HG03139 (cell line): ENCODE measurements around the gene OSBPL9.

Experiments
- ATAC-seq: cut with Tn5 transposase; IDR thresholded peaks from one replicate; pipeline ENCODE4 v1.9.1; 2021; ENCODE audit not compliant: unreplicated experiment

OSBPL9 gene

GRCh38 chr1:51661081-51661518 is 44.2 kb downstream of the OSBPL9 start:
- ATAC-seq = no peak

- no peak for ATAC-seq
These were observed 46.2 kb downstream of the OSBPL9 start for GRCh38 chr1:51663105-51663504.

GRCh38 chr1:51663721-51664120 is 46.8 kb downstream of the OSBPL9 start:
- ATAC-seq = no peak

- no peak for ATAC-seq
These were observed 47.7 kb downstream of the OSBPL9 start for GRCh38 chr1:51664421-51665240.

- no peak for ATAC-seq
These were observed 49.6 kb downstream of the OSBPL9 start for GRCh38 chr1:51666478-51666877.

- ATAC-seq = no peak
These were observed 50.7 kb downstream of the OSBPL9 start for GRCh38 chr1:51667561-51667960.

GRCh38 chr1:51669272-51669671 is 52.4 kb downstream of the OSBPL9 start:
- no peak for ATAC-seq

- ATAC-seq = no peak
These were observed 52.9 kb downstream of the OSBPL9 start for GRCh38 chr1:51669816-51670215.

- ATAC-seq = no peak
These were observed 54.8 kb downstream of the OSBPL9 start for GRCh38 chr1:51671527-51672325.

- no peak for ATAC-seq
These were observed 56.4 kb downstream of the OSBPL9 start for GRCh38 chr1:51673279-51673678.

- no peak for ATAC-seq
These were observed 58.4 kb downstream of the OSBPL9 start for GRCh38 chr1:51675177-51675780.

GRCh38 chr1:51679435-51679834 is 62.5 kb downstream of the OSBPL9 start:
- ATAC-seq = no peak

- ATAC-seq = no peak
These were observed 67.9 kb downstream of the OSBPL9 start for GRCh38 chr1:51684776-51685175.

GRCh38 chr1:51686450-51686849 is 69.6 kb downstream of the OSBPL9 start:
- no peak for ATAC-seq

- no peak for ATAC-seq
These were observed 72.2 kb downstream of the OSBPL9 start for GRCh38 chr1:51689075-51689440.

GRCh38 chr1:51689643-51690042 is 72.8 kb downstream of the OSBPL9 start:
- no peak for ATAC-seq

GRCh38 chr1:51690285-51690961 is 73.5 kb downstream of the OSBPL9 start:
- no peak for ATAC-seq

- no peak for ATAC-seq
These were observed 75.0 kb downstream of the OSBPL9 start for GRCh38 chr1:51691920-51692319.

GRCh38 chr1:51693419-51694155 is 76.7 kb downstream of the OSBPL9 start:
- ATAC-seq = no peak

- ATAC-seq = no peak
These were observed 80.3 kb downstream of the OSBPL9 start for GRCh38 chr1:51697166-51697565.

GRCh38 chr1:51699391-51699790 is 82.5 kb downstream of the OSBPL9 start:
- no peak for ATAC-seq
